ENCODE measurements around the gene CNTLN. TPM values are rescaled to one million over a fixed set of nuclear protein-coding genes. Genes with fewer than 3 reads are reported as not detected.

Gene CNTLN
- total and polyA plus RNA-seq, 4 donors = 2.1 to 30.3 (median 4.0) TPM

DNA sequence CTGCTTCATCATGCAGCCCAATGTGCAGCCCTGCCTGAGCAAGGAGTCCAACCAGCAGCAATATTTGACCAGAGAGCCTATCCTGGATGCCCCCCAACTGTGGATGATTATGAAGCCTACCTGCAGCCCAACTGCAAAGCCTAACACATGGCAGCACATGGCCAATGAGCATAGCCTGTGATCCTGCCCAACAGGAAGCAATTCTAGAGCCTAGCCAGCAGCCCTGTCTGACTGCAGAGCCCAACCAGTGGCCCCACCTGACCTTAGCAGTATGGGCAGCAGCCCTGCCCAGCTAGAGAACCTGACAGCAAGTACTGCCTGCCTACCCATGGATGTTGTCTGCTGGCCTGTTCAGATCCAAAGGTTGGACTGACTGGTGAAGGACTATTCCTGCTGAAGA lies 346.7 kb downstream of the CNTLN start:
- H3K27me3 ChIP-seq (ENCODE audit: control insufficient read depth in 3 of 3, insufficient read depth in 3 of 3, low read length in 2 of 3) = no peaks in the 10 kb centered on the region
- no peak overlapping the region for H3K27ac ChIP-seq (ENCODE audit: low read depth in 1 of 2, low read length in 1 of 2)
- H3K36me3 ChIP-seq (ENCODE audit: control insufficient read depth in 4 of 4, insufficient read depth in 4 of 4, low read length in 4 of 4) = peaks cover 0 to 8% (median 3%) of the 10 kb centered on the region in 4 donors
- H3K9me3 ChIP-seq (ENCODE audit: control insufficient read depth in 4 of 4, insufficient read depth in 3 of 4, low read length in 3 of 4) = no peaks in the 10 kb centered on the region
- TF ChIP-seq, protein P1, sequence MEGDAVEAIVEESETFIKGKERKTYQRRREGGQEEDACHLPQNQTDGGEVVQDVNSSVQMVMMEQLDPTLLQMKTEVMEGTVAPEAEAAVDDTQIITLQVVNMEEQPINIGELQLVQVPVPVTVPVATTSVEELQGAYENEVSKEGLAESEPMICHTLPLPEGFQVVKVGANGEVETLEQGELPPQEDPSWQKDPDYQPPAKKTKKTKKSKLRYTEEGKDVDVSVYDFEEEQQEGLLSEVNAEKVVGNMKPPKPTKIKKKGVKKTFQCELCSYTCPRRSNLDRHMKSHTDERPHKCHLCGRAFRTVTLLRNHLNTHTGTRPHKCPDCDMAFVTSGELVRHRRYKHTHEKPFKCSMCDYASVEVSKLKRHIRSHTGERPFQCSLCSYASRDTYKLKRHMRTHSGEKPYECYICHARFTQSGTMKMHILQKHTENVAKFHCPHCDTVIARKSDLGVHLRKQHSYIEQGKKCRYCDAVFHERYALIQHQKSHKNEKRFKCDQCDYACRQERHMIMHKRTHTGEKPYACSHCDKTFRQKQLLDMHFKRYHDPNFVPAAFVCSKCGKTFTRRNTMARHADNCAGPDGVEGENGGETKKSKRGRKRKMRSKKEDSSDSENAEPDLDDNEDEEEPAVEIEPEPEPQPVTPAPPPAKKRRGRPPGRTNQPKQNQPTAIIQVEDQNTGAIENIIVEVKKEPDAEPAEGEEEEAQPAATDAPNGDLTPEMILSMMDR (IDR thresholded peaks at IDR 0.05; ENCODE audit: control extremely low read depth, extremely low read depth) = no peak
- peaks cover 0 to 2% (median 0%) of the 10 kb centered on the region in 5 donors for H3K4me1 ChIP-seq (ENCODE audit: control insufficient read depth in 5 of 5, insufficient read depth in 5 of 5, low read length in 5 of 5)
- ATAC-seq (ENCODE audit: insufficient read depth, low FRiP score) (no peak), DNase-seq (peak in 1 of 3 donors; percentile 12)
- H3K9ac ChIP-seq (ENCODE audit: insufficient read depth in 1 of 2, low read length in 2 of 2) = no peak overlapping the region
- H3K4me3 ChIP-seq = no peak overlapping the region

DNA sequence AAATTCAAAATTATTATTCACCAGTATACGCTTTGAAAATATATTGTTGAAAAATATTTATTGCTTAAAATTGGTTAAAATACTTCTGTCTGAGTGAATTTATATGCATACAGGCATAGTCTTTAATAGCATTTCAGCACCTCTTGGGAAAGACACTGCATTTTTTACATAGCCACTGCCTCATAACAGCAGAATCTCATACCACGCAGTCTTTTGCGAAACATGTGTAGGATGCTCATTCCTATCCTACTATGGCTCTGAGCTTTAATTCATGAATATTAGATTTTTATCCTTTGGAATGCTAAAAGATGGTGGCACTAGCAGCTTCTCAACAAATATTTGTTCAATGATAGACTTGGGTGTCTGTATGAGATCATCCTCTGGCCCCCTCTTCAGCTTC lies 350.1 kb downstream of the CNTLN start:
- Histone ChIP-seq H3K36me3 (ENCODE audit: control insufficient read depth in 4 of 4, insufficient read depth in 4 of 4, low read length in 4 of 4) (peaks cover 0 to 12% (median 3%) of the 10 kb centered on the region in 4 donors), H3K9ac (ENCODE audit: insufficient read depth in 1 of 2, low read length in 2 of 2) (no peak overlapping the region), H3K4me1 (ENCODE audit: control insufficient read depth in 5 of 5, insufficient read depth in 5 of 5, low read length in 5 of 5) (peaks cover 0 to 2% (median 0%) of the 10 kb centered on the region in 5 donors), H3K27ac (ENCODE audit: low read depth in 1 of 2, low read length in 1 of 2) (no peak overlapping the region), H3K27me3 (ENCODE audit: control insufficient read depth in 3 of 3, insufficient read depth in 3 of 3, low read length in 2 of 3) (no peaks in the 10 kb centered on the region), H3K4me3 (no peak overlapping the region), H3K9me3 (ENCODE audit: control insufficient read depth in 4 of 4, insufficient read depth in 3 of 4, low read length in 3 of 4) (no peaks in the 10 kb centered on the region)
- TF ChIP-seq, protein P1 (IDR thresholded peaks at IDR 0.05; ENCODE audit: control extremely low read depth, extremely low read depth) = no peak
- ATAC-seq (ENCODE audit: insufficient read depth, low FRiP score) = no peak
- no peak for DNase-seq
- WGBS, 2 donors = 99 to 100% methylated on average over 3 of the region's 3 CpGs

DNA sequence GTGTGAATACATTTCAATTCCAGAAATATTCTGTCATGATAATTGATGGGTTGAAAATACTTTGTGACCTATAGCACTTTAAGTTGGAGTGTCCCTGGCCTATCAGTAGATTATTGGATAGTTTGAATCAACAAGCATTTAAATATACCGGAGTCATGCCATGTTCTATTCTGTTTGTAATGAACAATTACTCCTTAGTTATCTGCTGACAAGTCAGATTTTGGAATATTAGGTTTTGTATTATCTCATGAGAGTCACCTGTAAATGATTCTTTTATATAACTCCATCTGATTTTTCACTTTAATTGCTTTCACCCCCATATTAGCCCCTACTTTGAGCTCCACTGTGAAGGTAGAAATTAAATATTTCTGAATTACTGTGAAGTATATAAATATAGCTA lies 351.6 kb downstream of the CNTLN start:
- DNase-seq (no peak), ATAC-seq (ENCODE audit: insufficient read depth, low FRiP score) (no peak)
- Histone ChIP-seq H3K36me3 (ENCODE audit: control insufficient read depth in 4 of 4, insufficient read depth in 4 of 4, low read length in 4 of 4) (peaks cover 0 to 12% (median 3%) of the 10 kb centered on the region in 4 donors), H3K9ac (ENCODE audit: insufficient read depth in 1 of 2, low read length in 2 of 2) (no peak overlapping the region), H3K9me3 (ENCODE audit: control insufficient read depth in 4 of 4, insufficient read depth in 3 of 4, low read length in 3 of 4) (no peaks in the 10 kb centered on the region), H3K4me1 (ENCODE audit: control insufficient read depth in 5 of 5, insufficient read depth in 5 of 5, low read length in 5 of 5) (peaks cover 0 to 2% (median 0%) of the 10 kb centered on the region in 5 donors), H3K27ac (ENCODE audit: low read depth in 1 of 2, low read length in 1 of 2) (no peak overlapping the region), H3K27me3 (ENCODE audit: control insufficient read depth in 3 of 3, insufficient read depth in 3 of 3, low read length in 2 of 3) (no peaks in the 10 kb centered on the region), H3K4me3 (no peak overlapping the region)
- WGBS, 2 donors = 98 to 100% methylated on average over 1 of the region's 1 CpG
- TF ChIP-seq, protein P1 (IDR thresholded peaks at IDR 0.05; ENCODE audit: control extremely low read depth, extremely low read depth) = no peak

DNA sequence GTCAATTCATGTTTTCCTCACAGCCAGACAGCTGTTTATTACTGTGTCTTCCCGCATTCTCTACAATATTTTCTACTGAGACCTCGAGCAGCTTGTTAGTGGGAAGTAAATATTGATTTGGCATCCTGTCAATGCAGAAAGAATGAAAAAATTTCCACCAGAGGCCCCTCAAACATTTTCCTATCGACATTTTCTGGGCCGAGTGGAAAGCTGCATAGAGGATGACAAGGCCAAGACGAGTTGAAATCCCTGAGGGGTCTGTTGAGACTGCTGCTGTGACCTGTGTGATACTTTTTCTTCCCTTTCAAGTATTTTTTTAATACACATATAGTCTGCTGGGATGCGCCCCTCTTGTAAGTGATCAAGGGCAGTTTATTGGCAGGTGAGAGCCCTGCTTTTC lies 352.6 kb downstream of the CNTLN start:
- WGBS, 2 donors = 72 to 88% methylated on average over 6 of the region's 6 CpGs
- no peak for DNase-seq
- no peak overlapping the region for H3K27ac ChIP-seq (ENCODE audit: low read depth in 1 of 2, low read length in 1 of 2)

More for the DNA sequence above, 352.6 kb downstream of the CNTLN start:
- no peak overlapping the region for H3K9ac ChIP-seq (ENCODE audit: insufficient read depth in 1 of 2, low read length in 2 of 2)
- TF ChIP-seq, protein P1 (IDR thresholded peaks at IDR 0.05; ENCODE audit: control extremely low read depth, extremely low read depth) = no peak
- no peak for ATAC-seq (ENCODE audit: insufficient read depth, low FRiP score)
- no peaks in the 10 kb centered on the region for H3K27me3 ChIP-seq (ENCODE audit: control insufficient read depth in 3 of 3, insufficient read depth in 3 of 3, low read length in 2 of 3)
- peaks cover 0 to 12% (median 3%) of the 10 kb centered on the region in 4 donors for H3K36me3 ChIP-seq (ENCODE audit: control insufficient read depth in 4 of 4, insufficient read depth in 4 of 4, low read length in 4 of 4)
- H3K9me3 ChIP-seq (ENCODE audit: control insufficient read depth in 4 of 4, insufficient read depth in 3 of 4, low read length in 3 of 4) = no peaks in the 10 kb centered on the region
- peaks cover 0 to 2% (median 0%) of the 10 kb centered on the region in 5 donors for H3K4me1 ChIP-seq (ENCODE audit: control insufficient read depth in 5 of 5, insufficient read depth in 5 of 5, low read length in 5 of 5)
- H3K4me3 ChIP-seq = no peak overlapping the region

Data from lung (tissue), 12 donors.